ENCODE results near the gene TMEM183A. TPM values are rescaled to one million over a fixed set of nuclear protein-coding genes. Genes with fewer than 3 reads are reported as not detected.

The TMEM183A gene
- total RNA-seq, 1 donor from 2014 or later, result 81.9 TPM

- DNase-seq (ENCODE audit: low read depth), result no peak
- no peak for TF ChIP-seq CTCF (IDR thresholded peaks at IDR 0.05; ENCODE audit: insufficient read depth, low read length, poor library complexity, severe bottlenecking)
Measured at GRCh38 chr1:203060115-203060514, 52.9 kb downstream of the TMEM183A start.

GRCh38 chr1:203063287-203063686, 56.1 kb downstream of the TMEM183A start:
- DNase-seq (ENCODE audit: low read depth), result no peak
- H3K4me3 ChIP-seq (ENCODE audit: low read depth, low read length), result no peak overlapping the region
- no peaks in the 10 kb centered on the region for H3K27me3 ChIP-seq (ENCODE audit: control insufficient read depth, insufficient read depth, low read length)
- no peak for TF ChIP-seq CTCF (IDR thresholded peaks at IDR 0.05; ENCODE audit: insufficient read depth, low read length, poor library complexity, severe bottlenecking)
- H3K36me3 ChIP-seq (ENCODE audit: control insufficient read depth, insufficient read depth, low read length), result no peaks in the 10 kb centered on the region

More at GRCh38 chr1:203060115-203060514, 52.9 kb downstream of the TMEM183A start:
- Histone ChIP-seq H3K27me3 (ENCODE audit: control insufficient read depth, insufficient read depth, low read length) (peaks cover 2% of the 10 kb centered on the region), H3K36me3 (ENCODE audit: control insufficient read depth, insufficient read depth, low read length) (no peaks in the 10 kb centered on the region), H3K4me3 (ENCODE audit: low read depth, low read length) (no peak overlapping the region)

- TF ChIP-seq CTCF (IDR thresholded peaks at IDR 0.05; ENCODE audit: insufficient read depth, low read length, poor library complexity, severe bottlenecking), result no peak
- no peak overlapping the region for H3K4me3 ChIP-seq (ENCODE audit: low read depth, low read length)
- H3K27me3 ChIP-seq (ENCODE audit: control insufficient read depth, insufficient read depth, low read length), result no peaks in the 10 kb centered on the region
- no peaks in the 10 kb centered on the region for H3K36me3 ChIP-seq (ENCODE audit: control insufficient read depth, insufficient read depth, low read length)
- no peak for DNase-seq (ENCODE audit: low read depth)
Measured at GRCh38 chr1:203065191-203065590, 58.0 kb downstream of the TMEM183A start.

- Histone ChIP-seq H3K27me3 (ENCODE audit: control insufficient read depth, insufficient read depth, low read length) (no peaks in the 10 kb centered on the region), H3K4me3 (ENCODE audit: low read depth, low read length) (no peak overlapping the region), H3K36me3 (ENCODE audit: control insufficient read depth, insufficient read depth, low read length) (no peaks in the 10 kb centered on the region)
- TF ChIP-seq CTCF (IDR thresholded peaks at IDR 0.05; ENCODE audit: insufficient read depth, low read length, poor library complexity, severe bottlenecking), result no peak
- no peak for DNase-seq (ENCODE audit: low read depth)
Measured at GRCh38 chr1:203065986-203066385, 58.8 kb downstream of the TMEM183A start.

GRCh38 chr1:203066965-203067364, 59.8 kb downstream of the TMEM183A start:
- Histone ChIP-seq H3K36me3 (ENCODE audit: control insufficient read depth, insufficient read depth, low read length) (no peaks in the 10 kb centered on the region), H3K27me3 (ENCODE audit: control insufficient read depth, insufficient read depth, low read length) (no peaks in the 10 kb centered on the region), H3K4me3 (ENCODE audit: low read depth, low read length) (no peak overlapping the region)
- TF ChIP-seq CTCF (IDR thresholded peaks at IDR 0.05; ENCODE audit: insufficient read depth, low read length, poor library complexity, severe bottlenecking), result no peak
- DNase-seq (ENCODE audit: low read depth), result no peak

GRCh38 chr1:203069030-203069747, 62.0 kb downstream of the TMEM183A start:
- TF ChIP-seq CTCF (IDR thresholded peaks at IDR 0.05; ENCODE audit: insufficient read depth, low read length, poor library complexity, severe bottlenecking), result no peak
- Histone ChIP-seq H3K36me3 (ENCODE audit: control insufficient read depth, insufficient read depth, low read length) (no peaks in the 10 kb centered on the region), H3K4me3 (ENCODE audit: low read depth, low read length) (no peak overlapping the region), H3K27me3 (ENCODE audit: control insufficient read depth, insufficient read depth, low read length) (no peaks in the 10 kb centered on the region)
- DNase-seq (ENCODE audit: low read depth), result no peak

Measured in kidney epithelial cell (primary cell).